GM12878 (cell line): Measurements from ENCODE around the gene TMEM175. TPM values are rescaled to one million over a fixed set of nuclear protein-coding genes. Genes with fewer than 3 reads are reported as not detected.
A peak's percentile ranks its signal among the peaks of the same experiment; 100 is the strongest.

Experiments used
- ATAC-seq: fragments of 200-7000 bp; cut with Tn5 transposase; 3 replicates; pipeline ENCODE4 v1.9.1; 2020; ENCODE audit warnings: mild to moderate bottlenecking, moderate library complexity
- BruUV-seq: library from RNA; stranded (reverse); fragments of 400-500 nt; replicated peaks from 2 replicates; lab custom pipeline; 2021; lab: Mats Ljungman, UMichigan
- CTCF ChIA-PET: fragments of 300-600 bp; sonication (Branson Sonifier 250); formaldehyde crosslinking; extraction: SDS; loops from one replicate; lab custom pipeline; 2021; ENCODE audit warnings: inconsistent platforms; lab: Yijun Ruan, JAX
- POLR2A ChIA-PET: fragments of 350-600 bp; formaldehyde crosslinking; extraction: SDS; loops from one replicate; lab custom pipeline; 2021; ENCODE audit warnings: inconsistent platforms; lab: Charles Lee
- RAD21 ChIA-PET: fragments of 300-600 bp; sonication (Branson Sonifier 250); formaldehyde crosslinking; loops from one replicate; lab custom pipeline; 2023; ENCODE audit warnings: antibody characterized with exemption; ENCODE audit not compliant: unreplicated experiment; lab: Charles Lee
- SMC1A ChIA-PET: fragments of 300-600 bp; sonication (Branson Sonifier 250); formaldehyde crosslinking; loops from one replicate; lab custom pipeline; 2023; ENCODE audit not compliant: unreplicated experiment, uncharacterized antibody; lab: Charles Lee
- DNase-seq: peaks from one replicate; pipeline ENCODE4 v3.0.0-alpha.2; 2011; ENCODE audit warnings: low read depth, low spot score
- FAIRE-seq: peaks from 3 replicates; lab custom pipeline; 2011; peaks lifted over from hg19 to GRCh38; lab: Jason Lieb, UNC
- H2AFZ ChIP-seq: 2 replicates; pipeline ENCODE4 v1.6.0; 2011; ENCODE audit warnings: low read depth, low read length, control low read depth; ENCODE audit not compliant: control insufficient read depth
- H3K27ac ChIP-seq: 2 replicates; pipeline ENCODE4 v1.5.1; 2011; ENCODE audit warnings: control low read depth; ENCODE audit not compliant: control insufficient read depth, insufficient read depth
- H3K27me3 ChIP-seq, 2 experiments: replicated peaks in 1 of 2; 2 replicates each; pipeline versions ENCODE4 v1.6.0 to v1.6.1; 2011; ENCODE audit warnings: low read length in 1 of 2; ENCODE audit not compliant: control insufficient read depth in 2 of 2, insufficient read depth in 2 of 2
- H3K36me3 ChIP-seq, 2 experiments: 2 replicates each; pipeline ENCODE4 v1.5.1; 2011; ENCODE audit warnings: low read length in 1 of 2; ENCODE audit not compliant: control insufficient read depth in 2 of 2, insufficient read depth in 2 of 2
- H3K4me1 ChIP-seq: 2 replicates; pipeline ENCODE4 v1.6.1; 2011; ENCODE audit warnings: mild to moderate bottlenecking, low read length, moderate library complexity, mixed read lengths; ENCODE audit not compliant: control insufficient read depth, insufficient read depth
- H3K4me2 ChIP-seq: 2 replicates; pipeline ENCODE4 v1.6.0; 2011; ENCODE audit warnings: control low read depth; ENCODE audit not compliant: control insufficient read depth, insufficient read depth
- H3K4me3 ChIP-seq: fragments of 200-600 bp; sonication (generic); 2 replicates; pipeline ENCODE4 v1.5.1; 2016
- H3K79me2 ChIP-seq: 2 replicates; pipeline ENCODE4 v1.6.0; 2011; ENCODE audit warnings: low read length; ENCODE audit not compliant: control insufficient read depth, insufficient read depth
- H3K9ac ChIP-seq: 2 replicates; pipeline ENCODE4 v1.8.0; 2011; ENCODE audit warnings: low read length, control low read depth, mixed read lengths; ENCODE audit not compliant: control insufficient read depth, insufficient read depth
- H3K9me3 ChIP-seq: replicated peaks from 3 replicates; pipeline ENCODE4 v1.5.1; 2011; ENCODE audit warnings: mild to moderate bottlenecking, low read length; ENCODE audit not compliant: control insufficient read depth, insufficient read depth
- H4K20me1 ChIP-seq: 2 replicates; pipeline ENCODE4 v1.6.0; 2011; ENCODE audit not compliant: control insufficient read depth, insufficient read depth
- CBFB ChIP-seq: IDR thresholded peaks from 2 replicates; pipeline ENCODE4 v1.6.1; 2016; ENCODE audit warnings: antibody characterized with exemption, low read depth
- ELK1 ChIP-seq: IDR thresholded peaks from 2 replicates; pipeline ENCODE4 v1.6.1; 2012; ENCODE audit warnings: low read depth, low read length, improper control_type of control experiment
- HDGF ChIP-seq: fragments of 450-650 bp; IDR thresholded peaks from 2 replicates; pipeline ENCODE4 v1.6.1; 2016; ENCODE audit warnings: antibody characterized with exemption
- NKRF ChIP-seq: fragments of 450-650 bp; conservative IDR thresholded peaks from 2 replicates; pipeline ENCODE4 v1.6.1; 2017; ENCODE audit warnings: mild to moderate bottlenecking, moderate library complexity
- RAD51 ChIP-seq: fragments of 450-650 bp; IDR thresholded peaks from 2 replicates; pipeline ENCODE4 v1.6.1; 2016; ENCODE audit warnings: moderate library complexity, mild to moderate bottlenecking, inconsistent platforms
- RB1 ChIP-seq: fragments of 450-650 bp; formaldehyde crosslinking; IDR thresholded peaks from 2 replicates; pipeline ENCODE4 v1.6.1; 2017; ENCODE audit warnings: mild to moderate bottlenecking, borderline replicate concordance
- RUNX3 ChIP-seq: IDR thresholded peaks from 2 replicates; pipeline ENCODE4 v1.6.1; 2012; ENCODE audit warnings: low read length, inconsistent platforms
- WGBS: methylation state at CpG from one replicate; pipeline ENCODE4 v1.1.6; 2016; ENCODE audit warnings: low lambda C conversion rate; ENCODE audit not compliant: insufficient replicate concordance, insufficient coverage; ENCODE audit errors: missing lambda C conversion rate; 5-methylcytosine and 5-hydroxymethylcytosine counted together
- in situ Hi-C: fragments of 300-500 bp; cut with MboI; formaldehyde crosslinking; loops from 9 replicates; pipeline ENCODE4 v1.14.3; 2018; ENCODE audit warnings: mixed read lengths
- intact Hi-C: fragments of 100-400 bp; cut with micrococcal nuclease; formaldehyde crosslinking; loops from one replicate; pipeline ENCODE4 v1.14.2; 2022; ENCODE audit not compliant: unreplicated experiment
- polyA plus RNA-seq, 11 experiments: library from polyadenylated mRNA; depleted of rRNA in 4 of 11; unstranded in 6 of 11; stranded (reverse) in 5 of 11; fragments of >200 nt; fragmentation: Nextera tagmentation in 4 of 11; fragmentation: Illumina TruSeq in 1 of 11; extraction: Ambion mirVana in 4 of 11; extraction: Trizol in 1 of 11; gene quantifications; 1 replicate in 1 of 11; 2 replicates in 10 of 11; pipeline versions ENCODE4 v1.2.1 to v1.2.3, GENCODE V29; 2011 to 2016; ENCODE audit warnings: inconsistent platforms in 2 of 11, missing spikeins in 2 of 11, low read depth in 1 of 11
- total RNA-seq, 4 experiments: library from RNA; depleted of rRNA in 3 of 4; stranded (reverse); fragments of >200 nt in 3 of 4; fragmentation: Illumina TruSeq in 1 of 4; extraction: Trizol in 1 of 4; gene quantifications; 2 replicates each; pipeline versions ENCODE4 v1.2.1 to v1.2.3, GENCODE V29; 2013 to 2021

Gene TMEM175
- total and polyA plus RNA-seq, 10 of the 15 experiments (the other 5 are each of a cell fraction or from before 2014, with no cell fraction given), result 0.11 to 39.5 (median 22.3) TPM

- 6% methylated on average over 11 of the region's 11 CpGs for WGBS
- peak; percentile 15 for ATAC-seq
- in situ Hi-C loops, result no loop called here
- BruUV-seq, result TSS peak; percentile 93
- H3K27ac ChIP-seq, result peak overlapping the region; percentile 90
- H3K79me2 ChIP-seq, result peaks cover 42% of the 10 kb centered on the region
- POLR2A ChIA-PET, result interaction anchor here (0.8 to 1.7 kb wide), 5 partner anchors 10 to 151 kb away, joined by 3 to 15 read pairs (median 6); partner anchors contain the start of gene IDUA
- peak overlapping the region; percentile 44 for H2AFZ ChIP-seq
- no peaks in the 10 kb centered on the region for H3K9me3 ChIP-seq
- peaks cover 12% of the 10 kb centered on the region; the same call in 1 of the 2 replicates for H4K20me1 ChIP-seq
- TF ChIP-seq RB1, result 0 out of 2 replicates have a peak, but pooled peaks have one; percentile 0
- TF ChIP-seq RUNX3, result peak; percentile 12; the same call in 1 of the 2 replicates
- no peak for TF ChIP-seq ELK1
- TF ChIP-seq CBFB, result 0 out of 2 replicates have a peak, but pooled peaks have one; percentile 2
- TF ChIP-seq NKRF, result 0 out of 2 replicates have a peak, but pooled peaks have one; percentile 0
- TF ChIP-seq HDGF, result 0 out of 2 replicates have a peak, but pooled peaks have one; percentile 23
- no peak for TF ChIP-seq RAD51
- H3K9ac ChIP-seq, result peak overlapping the region; percentile 81
- intact Hi-C loops, result loop anchor here (1.0 to 10.0 kb wide), 3 partner anchors 8 to 258 kb away; partner anchors contain the start of genes ATP5ME, IDUA and MYL5
- RAD21 ChIA-PET, result interaction anchor here (1.0 to 8.6 kb wide), 6 partner anchors 9 to 414 kb away, joined by 3 to 48 read pairs (median 3); partner anchors contain the start of genes IDUA and UVSSA
- CTCF ChIA-PET, result interaction anchor here (1.3 to 1.5 kb wide), 2 partner anchors 10 to 54 kb away, joined by 5 to 6 read pairs; partner anchors contain the start of gene IDUA
- peak overlapping the region; percentile 98 for H3K4me3 ChIP-seq
- peaks cover 29% of the 10 kb centered on the region for H3K4me1 ChIP-seq
- SMC1A ChIA-PET, result interaction anchor here (1.0 to 5.1 kb wide), 2 partner anchors 10 to 54 kb away, joined by 3 to 47 read pairs; partner anchors contain the start of gene IDUA
- H3K4me2 ChIP-seq, result peak overlapping the region; percentile 74
- FAIRE-seq, result no peak
- H3K36me3 ChIP-seq, result no peaks in the 10 kb centered on the region; a peak in 1 of 4 replicates
- H3K27me3 ChIP-seq, result no peaks in the 10 kb centered on the region
- DNase-seq, result no peak
Measured at GRCh38 chr4:932713-933070, 432 bp downstream of the TMEM175 start.
